GM12872 (cell line): ENCODE results near the gene KRTAP4-7.
"Not testable (repeated sequence)": the region's sequence is repeated elsewhere in the genome, so short reads cannot be mapped to it uniquely, and the experiment has no call there.

ENCODE experiments used
- TF ChIP-seq, protein P1 (sequence below): IDR thresholded peaks from 3 replicates; pipeline ENCODE4 v1.5.1; 2011; ENCODE audit warnings: low read depth, mild to moderate bottlenecking, low read length, moderate library complexity; ENCODE audit not compliant: insufficient read depth

Gene KRTAP4-7

DNA sequence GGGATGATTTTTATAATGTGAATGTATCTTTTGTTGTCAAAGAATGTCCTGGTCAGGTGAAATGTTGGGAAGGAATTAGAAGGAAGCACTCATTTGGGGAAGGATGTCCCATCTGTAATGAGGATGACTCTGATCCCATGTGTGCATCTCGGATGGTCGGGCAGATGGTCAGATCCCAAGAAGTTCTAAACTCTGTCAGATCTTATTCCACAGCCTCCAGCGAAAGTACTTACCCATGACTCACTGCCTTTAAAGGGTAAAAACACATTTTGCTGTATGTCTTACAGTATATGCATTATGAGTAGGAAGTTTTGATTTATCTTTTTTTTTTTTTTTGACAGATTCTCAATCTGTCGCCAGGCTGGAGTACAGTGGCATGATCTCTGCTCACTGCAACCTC, 34.8 kb downstream of the KRTAP4-7 start:
- TF ChIP-seq, protein P1, sequence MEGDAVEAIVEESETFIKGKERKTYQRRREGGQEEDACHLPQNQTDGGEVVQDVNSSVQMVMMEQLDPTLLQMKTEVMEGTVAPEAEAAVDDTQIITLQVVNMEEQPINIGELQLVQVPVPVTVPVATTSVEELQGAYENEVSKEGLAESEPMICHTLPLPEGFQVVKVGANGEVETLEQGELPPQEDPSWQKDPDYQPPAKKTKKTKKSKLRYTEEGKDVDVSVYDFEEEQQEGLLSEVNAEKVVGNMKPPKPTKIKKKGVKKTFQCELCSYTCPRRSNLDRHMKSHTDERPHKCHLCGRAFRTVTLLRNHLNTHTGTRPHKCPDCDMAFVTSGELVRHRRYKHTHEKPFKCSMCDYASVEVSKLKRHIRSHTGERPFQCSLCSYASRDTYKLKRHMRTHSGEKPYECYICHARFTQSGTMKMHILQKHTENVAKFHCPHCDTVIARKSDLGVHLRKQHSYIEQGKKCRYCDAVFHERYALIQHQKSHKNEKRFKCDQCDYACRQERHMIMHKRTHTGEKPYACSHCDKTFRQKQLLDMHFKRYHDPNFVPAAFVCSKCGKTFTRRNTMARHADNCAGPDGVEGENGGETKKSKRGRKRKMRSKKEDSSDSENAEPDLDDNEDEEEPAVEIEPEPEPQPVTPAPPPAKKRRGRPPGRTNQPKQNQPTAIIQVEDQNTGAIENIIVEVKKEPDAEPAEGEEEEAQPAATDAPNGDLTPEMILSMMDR, result no peak

DNA sequence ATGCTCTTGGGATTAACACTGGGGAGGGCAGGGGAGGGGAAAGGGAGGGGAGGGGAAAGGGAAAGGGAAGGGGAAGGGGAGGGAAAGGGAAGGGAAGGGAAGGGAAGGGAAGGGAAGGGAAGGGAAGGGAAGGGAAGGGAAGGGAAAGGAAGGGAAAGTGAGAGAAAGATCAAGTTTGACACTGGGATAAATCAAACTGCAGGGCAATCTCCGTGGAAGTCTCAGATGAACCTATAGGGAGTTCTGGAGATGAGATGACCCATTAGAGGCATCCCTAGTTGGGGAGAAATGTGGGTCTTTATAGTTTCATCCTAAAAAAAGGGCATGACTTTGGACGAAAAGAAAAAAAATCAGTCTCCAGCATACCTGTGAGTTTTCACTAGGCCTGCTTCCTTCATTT, 37.8 kb downstream of the KRTAP4-7 start:
- TF ChIP-seq, protein P1, result no peak

DNA sequence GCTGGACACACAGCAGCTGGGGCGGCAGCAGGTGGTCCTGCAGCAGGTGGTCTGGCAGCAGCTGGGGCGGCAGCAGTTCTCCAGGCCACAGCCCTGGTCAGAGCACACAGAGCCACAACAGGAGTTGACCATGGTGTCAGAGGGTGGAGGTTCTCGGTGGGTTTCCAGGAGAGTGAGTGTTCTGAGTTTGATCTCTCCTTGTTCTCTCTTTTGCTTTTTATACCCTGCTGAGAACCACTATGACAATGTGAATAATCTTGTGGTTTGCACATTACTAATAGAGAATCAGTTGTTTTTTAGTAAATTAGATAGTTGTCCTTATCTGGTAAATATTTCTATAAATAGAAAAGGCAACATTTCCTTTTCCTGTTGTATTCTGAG, 40.0 kb downstream of the KRTAP4-7 start, which contains the start of gene KRTAP4-12:
Gene KRTAP4-12 (minus strand): TSS at position 192 of the 381 bp plus-strand sequence. CDS start 60 bp downstream, at position 132.
- TF ChIP-seq, protein P1, result not testable (repeated sequence)

DNA sequence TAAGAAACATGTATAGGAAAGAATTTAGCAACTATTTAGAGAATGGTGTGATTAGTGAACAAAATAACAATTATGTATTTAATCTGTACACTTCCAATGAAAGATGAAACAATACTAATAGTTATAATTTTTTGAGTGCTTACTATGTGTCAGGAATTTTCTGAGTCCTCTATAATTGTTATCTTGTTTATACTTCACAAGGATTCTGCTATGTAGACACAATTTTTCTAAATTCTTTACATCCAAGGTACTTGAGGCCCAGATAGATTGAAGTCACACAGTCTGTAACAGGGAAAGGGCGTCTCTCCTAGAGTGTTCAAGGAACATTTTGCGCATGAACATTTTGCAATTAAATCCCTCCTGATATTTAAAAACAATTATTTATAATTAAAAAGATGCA, 41.1 kb downstream of the KRTAP4-7 start:
- TF ChIP-seq, protein P1, result no peak

DNA sequence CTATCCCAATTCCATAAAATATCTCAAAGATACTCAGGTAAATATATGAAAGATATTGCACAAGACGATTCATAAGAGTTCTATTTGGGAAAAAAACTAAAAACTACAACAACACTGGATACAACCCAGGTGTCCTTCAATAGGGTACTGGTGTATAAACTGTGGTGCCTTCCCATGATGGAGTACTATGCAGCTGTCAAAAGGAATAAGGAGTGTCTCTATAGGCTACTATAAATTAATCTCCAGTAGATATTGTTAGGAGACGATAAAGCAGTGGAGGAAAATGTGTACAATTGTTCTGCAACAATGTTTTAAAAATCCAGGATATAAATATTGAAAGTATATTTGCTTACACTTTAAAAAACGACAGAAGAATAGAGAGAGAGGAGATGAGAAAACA, 42.5 kb downstream of the KRTAP4-7 start:
- TF ChIP-seq, protein P1, result no peak

DNA sequence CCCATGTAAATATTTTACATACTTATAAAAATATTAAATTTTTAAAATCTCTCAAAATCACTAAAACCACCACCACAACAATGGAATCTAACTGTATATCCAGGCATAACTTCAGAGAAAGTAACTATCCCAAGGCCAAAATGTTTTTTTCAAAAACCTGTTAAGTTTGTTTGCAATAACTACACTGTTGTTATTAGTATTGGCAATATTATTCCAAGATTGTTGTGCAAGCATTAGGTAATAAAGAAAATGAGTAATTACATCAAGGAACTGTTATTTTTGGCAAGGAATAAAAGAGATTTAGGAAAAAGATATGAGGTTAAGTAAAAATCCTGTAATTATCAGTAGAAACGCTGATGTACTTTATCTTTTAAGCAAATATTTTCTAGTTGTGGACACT, 43.4 kb downstream of the KRTAP4-7 start:
- TF ChIP-seq, protein P1, result no peak

DNA sequence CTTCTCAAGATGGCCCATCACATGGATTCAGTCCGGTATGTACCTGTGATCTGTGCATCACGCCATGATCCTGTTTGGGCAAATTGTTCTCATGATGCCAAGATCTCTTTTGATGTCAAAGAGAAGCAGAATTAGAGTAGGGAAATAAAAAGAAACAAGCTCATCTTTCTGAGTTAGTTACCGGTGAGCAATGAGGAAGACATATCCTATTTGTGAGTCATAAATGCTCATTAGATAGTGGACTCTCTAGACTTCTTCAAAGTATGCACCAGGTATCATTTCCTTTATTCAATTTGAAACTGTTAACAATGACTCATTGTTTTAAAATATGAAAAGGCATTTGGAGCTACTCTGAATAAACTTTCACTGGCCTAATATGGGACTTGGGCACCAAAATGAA, 48.0 kb downstream of the KRTAP4-7 start:
- TF ChIP-seq, protein P1, result no peak
